Tibial nerve (tissue), 4 donors: ENCODE measurements around the gene TAOK1.

ENCODE experiments used
- CTCF ChIP-seq, 5 experiments: fragments of 200-600 bp in 3 of 5; fragments of 450-650 bp in 2 of 5; sonication (generic) in 3 of 5; IDR thresholded peaks; one replicate each; pipeline ENCODE4 v1.5.1; 2016 to 2019; ENCODE audit warnings: antibody characterized with exemption in 5 of 5, mild to moderate bottlenecking in 3 of 5, moderate library complexity in 2 of 5
- EP300 ChIP-seq, 2 donors: sonication (generic); formaldehyde crosslinking; IDR thresholded peaks; one replicate each; pipeline ENCODE4 v1.6.1; 2017; ENCODE audit warnings: antibody characterized with exemption in 2 of 2, mild to moderate bottlenecking in 1 of 2

- TF ChIP-seq CTCF (IDR thresholded peaks at IDR 0.05), result no peak
- TF ChIP-seq EP300 (IDR thresholded peaks at IDR 0.05), result no peak
These were observed 115.7 kb downstream of the TAOK1 start for GRCh38 chr17:29505836-29506235.
